ENCODE data around the gene DCC.

DCC gene

DNA sequence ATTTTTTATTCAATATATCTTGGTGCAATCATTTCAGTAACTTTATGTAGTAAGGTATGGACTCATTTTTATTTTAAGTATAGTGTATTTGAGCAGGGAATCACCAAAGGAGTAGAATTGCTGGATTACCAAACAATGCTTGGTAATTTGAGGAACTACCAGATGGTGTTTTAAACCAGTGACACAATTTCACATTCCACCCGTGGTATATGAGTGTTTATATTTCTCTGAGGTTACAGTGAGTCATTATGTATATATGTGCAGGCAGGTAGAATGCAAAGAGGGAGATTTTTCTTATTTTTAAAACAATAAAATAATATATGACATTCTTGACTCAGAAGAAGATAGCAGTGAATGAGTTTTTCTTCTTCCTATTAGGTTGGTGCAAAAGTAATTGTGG is 596.9 kb downstream of the DCC start:
- no peak overlapping the region for H3K4me2 ChIP-seq (ENCODE audit: low read length)
- H3K27ac ChIP-seq = no peak overlapping the region
- H2AFZ ChIP-seq = no peak overlapping the region
- no peaks in the 10 kb centered on the region for H3K79me2 ChIP-seq
- no peaks in the 10 kb centered on the region for H3K9me3 ChIP-seq (ENCODE audit: control insufficient read depth, low read length)
- H3K9ac ChIP-seq = no peak overlapping the region
- H3K36me3 ChIP-seq (ENCODE audit: control insufficient read depth, insufficient read depth, low read length) = no peaks in the 10 kb centered on the region
- TF ChIP-seq, protein P1, sequence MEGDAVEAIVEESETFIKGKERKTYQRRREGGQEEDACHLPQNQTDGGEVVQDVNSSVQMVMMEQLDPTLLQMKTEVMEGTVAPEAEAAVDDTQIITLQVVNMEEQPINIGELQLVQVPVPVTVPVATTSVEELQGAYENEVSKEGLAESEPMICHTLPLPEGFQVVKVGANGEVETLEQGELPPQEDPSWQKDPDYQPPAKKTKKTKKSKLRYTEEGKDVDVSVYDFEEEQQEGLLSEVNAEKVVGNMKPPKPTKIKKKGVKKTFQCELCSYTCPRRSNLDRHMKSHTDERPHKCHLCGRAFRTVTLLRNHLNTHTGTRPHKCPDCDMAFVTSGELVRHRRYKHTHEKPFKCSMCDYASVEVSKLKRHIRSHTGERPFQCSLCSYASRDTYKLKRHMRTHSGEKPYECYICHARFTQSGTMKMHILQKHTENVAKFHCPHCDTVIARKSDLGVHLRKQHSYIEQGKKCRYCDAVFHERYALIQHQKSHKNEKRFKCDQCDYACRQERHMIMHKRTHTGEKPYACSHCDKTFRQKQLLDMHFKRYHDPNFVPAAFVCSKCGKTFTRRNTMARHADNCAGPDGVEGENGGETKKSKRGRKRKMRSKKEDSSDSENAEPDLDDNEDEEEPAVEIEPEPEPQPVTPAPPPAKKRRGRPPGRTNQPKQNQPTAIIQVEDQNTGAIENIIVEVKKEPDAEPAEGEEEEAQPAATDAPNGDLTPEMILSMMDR (IDR thresholded peaks at IDR 0.05) = no peak
- no peaks in the 10 kb centered on the region for H3K27me3 ChIP-seq (ENCODE audit: control insufficient read depth, insufficient read depth, low read length)
- no peak overlapping the region for H3K4me3 ChIP-seq (ENCODE audit: low read depth, low read length)
- H3K4me1 ChIP-seq = no peaks in the 10 kb centered on the region

DNA sequence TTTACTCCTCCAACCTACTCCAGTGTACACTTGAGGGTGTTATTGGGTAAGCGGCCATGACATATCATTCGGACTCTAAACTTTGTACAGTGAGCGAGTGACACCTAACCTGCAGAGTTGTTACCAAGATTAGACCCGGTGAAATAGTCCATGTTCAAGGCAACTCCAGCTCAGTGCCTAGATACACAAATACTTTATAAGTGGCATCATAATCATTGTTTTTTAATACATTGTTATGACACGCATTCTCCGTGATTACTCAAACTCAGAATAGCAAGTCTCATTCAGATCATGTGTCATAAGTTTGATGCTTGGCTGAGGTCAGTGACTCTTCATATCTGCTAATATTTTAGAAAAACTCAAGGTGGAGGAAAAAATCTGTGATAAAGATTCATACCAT is 597.8 kb downstream of the DCC start:
- no peaks in the 10 kb centered on the region for H3K9me3 ChIP-seq (ENCODE audit: control insufficient read depth, low read length)
- no peaks in the 10 kb centered on the region for H3K79me2 ChIP-seq
- no peak overlapping the region for H3K27ac ChIP-seq
- no peaks in the 10 kb centered on the region for H3K4me1 ChIP-seq
- no peak overlapping the region for H3K4me3 ChIP-seq (ENCODE audit: low read depth, low read length)
- H2AFZ ChIP-seq = no peak overlapping the region
- TF ChIP-seq, protein P1 (IDR thresholded peaks at IDR 0.05) = no peak
- H3K27me3 ChIP-seq (ENCODE audit: control insufficient read depth, insufficient read depth, low read length) = no peaks in the 10 kb centered on the region
- no peaks in the 10 kb centered on the region for H3K36me3 ChIP-seq (ENCODE audit: control insufficient read depth, insufficient read depth, low read length)
- no peak overlapping the region for H3K9ac ChIP-seq
- H3K4me2 ChIP-seq (ENCODE audit: low read length) = no peak overlapping the region

DNA sequence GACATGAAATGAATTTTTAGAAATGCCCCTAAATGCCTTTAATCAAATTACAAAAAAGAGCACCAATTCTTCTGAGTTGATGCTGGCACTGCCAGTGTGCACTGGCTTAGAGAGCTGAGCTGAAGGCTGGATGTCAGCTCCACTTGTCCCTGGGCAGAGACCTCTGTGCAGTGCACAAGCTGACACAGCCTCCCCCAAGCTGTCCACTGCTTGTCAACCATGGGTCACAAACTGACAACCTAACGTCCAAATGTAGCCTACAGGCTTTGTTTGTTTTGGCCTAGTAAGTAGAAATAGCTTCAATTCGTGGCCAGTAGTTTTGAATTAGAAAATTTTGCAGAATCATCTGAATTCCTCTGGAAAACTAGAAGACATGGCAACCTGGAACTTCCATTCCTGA is 605.6 kb downstream of the DCC start:
- H2AFZ ChIP-seq = no peak overlapping the region
- no peaks in the 10 kb centered on the region for H3K79me2 ChIP-seq
- no peaks in the 10 kb centered on the region for H3K4me1 ChIP-seq
- H3K9me3 ChIP-seq (ENCODE audit: control insufficient read depth, low read length) = no peaks in the 10 kb centered on the region
- no peak overlapping the region for H3K9ac ChIP-seq
- no peak overlapping the region for H3K4me3 ChIP-seq (ENCODE audit: low read depth, low read length)
- no peak overlapping the region for H3K4me2 ChIP-seq (ENCODE audit: low read length)
- TF ChIP-seq, protein P1 (IDR thresholded peaks at IDR 0.05) = no peak
- no peaks in the 10 kb centered on the region for H3K36me3 ChIP-seq (ENCODE audit: control insufficient read depth, insufficient read depth, low read length)
- no peak overlapping the region for H3K27ac ChIP-seq
- H3K27me3 ChIP-seq (ENCODE audit: control insufficient read depth, insufficient read depth, low read length) = no peaks in the 10 kb centered on the region

DNA sequence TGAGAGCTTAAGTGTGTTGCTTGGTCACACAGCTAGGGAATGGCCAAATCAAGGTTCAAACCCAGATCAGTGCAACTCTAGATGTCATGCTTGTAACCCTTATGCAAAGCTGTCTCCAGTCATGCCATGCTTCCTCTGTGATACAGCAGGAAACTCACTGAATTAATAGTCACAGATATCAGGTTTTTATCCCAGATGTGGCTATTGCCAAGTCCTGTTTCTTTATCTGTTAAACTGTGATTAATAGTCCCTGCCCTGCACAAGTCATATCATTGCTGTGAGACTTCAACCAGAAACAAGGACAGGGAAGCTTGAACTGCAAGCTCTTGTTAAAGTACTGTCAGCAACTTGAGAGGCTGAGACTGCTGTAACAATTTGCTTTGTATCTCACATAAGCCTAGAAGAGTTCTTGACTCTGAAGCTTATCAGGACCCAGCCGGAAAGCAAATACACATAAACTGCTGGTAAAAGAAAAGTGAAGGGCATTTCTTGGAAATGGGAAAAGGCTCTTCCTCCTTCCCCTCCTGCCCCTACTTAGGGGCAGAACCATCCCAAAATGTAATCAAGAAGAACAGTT is 609.0 kb downstream of the DCC start:
- H3K4me3 ChIP-seq (ENCODE audit: low read depth, low read length) = no peak overlapping the region
- H3K4me2 ChIP-seq (ENCODE audit: low read length) = no peak overlapping the region
- H3K79me2 ChIP-seq = no peaks in the 10 kb centered on the region
- H3K9me3 ChIP-seq (ENCODE audit: control insufficient read depth, low read length) = no peaks in the 10 kb centered on the region
- no peaks in the 10 kb centered on the region for H3K36me3 ChIP-seq (ENCODE audit: control insufficient read depth, insufficient read depth, low read length)
- H3K27ac ChIP-seq = no peak overlapping the region
- H2AFZ ChIP-seq = no peak overlapping the region
- H3K27me3 ChIP-seq (ENCODE audit: control insufficient read depth, insufficient read depth, low read length) = no peaks in the 10 kb centered on the region
- TF ChIP-seq, protein P1 (IDR thresholded peaks at IDR 0.05) = no peak
- no peaks in the 10 kb centered on the region for H3K4me1 ChIP-seq
- H3K9ac ChIP-seq = no peak overlapping the region

DNA sequence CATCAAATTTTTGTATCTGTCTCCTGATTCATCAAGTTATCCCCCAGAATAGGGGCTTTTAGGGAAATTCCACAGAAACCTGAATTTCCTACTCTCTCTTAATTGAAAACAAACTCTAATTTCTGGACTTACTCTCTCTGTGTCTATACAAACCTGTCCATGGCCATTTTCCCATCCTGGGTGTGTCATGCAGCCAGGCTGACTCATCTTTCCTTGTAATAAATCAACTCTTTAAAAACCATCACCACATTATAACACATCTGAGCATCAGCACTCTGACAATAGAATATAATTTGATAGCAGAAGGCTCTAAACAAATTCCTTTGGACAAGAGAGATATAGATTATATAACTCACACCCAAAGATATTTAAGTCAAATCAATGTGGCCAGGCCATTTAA is 610.2 kb downstream of the DCC start:
- no peaks in the 10 kb centered on the region for H3K4me1 ChIP-seq
- H3K9ac ChIP-seq = no peak overlapping the region
- H2AFZ ChIP-seq = no peak overlapping the region
- H3K9me3 ChIP-seq (ENCODE audit: control insufficient read depth, low read length) = no peaks in the 10 kb centered on the region
- no peak overlapping the region for H3K27ac ChIP-seq
- H3K36me3 ChIP-seq (ENCODE audit: control insufficient read depth, insufficient read depth, low read length) = no peaks in the 10 kb centered on the region
- no peaks in the 10 kb centered on the region for H3K79me2 ChIP-seq
- no peak overlapping the region for H3K4me2 ChIP-seq (ENCODE audit: low read length)
- H3K4me3 ChIP-seq (ENCODE audit: low read depth, low read length) = no peak overlapping the region
- no peaks in the 10 kb centered on the region for H3K27me3 ChIP-seq (ENCODE audit: control insufficient read depth, insufficient read depth, low read length)
- TF ChIP-seq, protein P1 (IDR thresholded peaks at IDR 0.05) = no peak
